Type B pancreatic cell (in vitro differentiated cells): ENCODE data around the gene CES3. TPM values are rescaled to one million over a fixed set of nuclear protein-coding genes. Genes with fewer than 3 reads are reported as not detected.

Source experiments
- DNase-seq: peaks from one replicate; pipeline ENCODE4 v3.0.0; 2021; ENCODE audit warnings: mixed read lengths; ENCODE audit not compliant: unreplicated experiment; ENCODE audit errors: extremely low spot score
- H3K27ac Mint-ChIP-seq: 2 replicates; pipeline ENCODE4 v1.8.0; 2021; ENCODE audit warnings: mild to moderate bottlenecking, mixed read lengths
- H3K27me3 Mint-ChIP-seq: 2 replicates; pipeline ENCODE4 v1.8.0; 2021; ENCODE audit warnings: mixed read lengths
- H3K36me3 Mint-ChIP-seq: 2 replicates; pipeline ENCODE4 v1.8.0; 2021; ENCODE audit warnings: mixed read lengths
- H3K4me1 Mint-ChIP-seq: one replicate; pipeline ENCODE4 v1.8.0; 2021; ENCODE audit warnings: mixed read lengths; ENCODE audit not compliant: unreplicated experiment
- H3K4me3 Mint-ChIP-seq: 2 replicates; pipeline ENCODE4 v1.8.0; 2021; ENCODE audit warnings: mild to moderate bottlenecking, mixed read lengths
- H3K9me3 Mint-ChIP-seq: 2 replicates; pipeline ENCODE4 v1.8.0; 2021; ENCODE audit warnings: mixed read lengths
- total RNA-seq: library from RNA; stranded (reverse); gene quantifications from 2 replicates; pipeline ENCODE4 v1.2.1, GENCODE V29; 2021; ENCODE audit warnings: low replicate concordance
- TF ChIP-seq, protein P1 (sequence below): fragments of 200-600 bp; sonication (generic); conservative IDR thresholded peaks from 2 replicates; pipeline ENCODE4 v1.5.0; 2021; ENCODE audit warnings: antibody characterized with exemption, mild to moderate bottlenecking

CES3 gene
- total RNA-seq, 1 donor from 2014 or later, result 1.1 TPM

DNA sequence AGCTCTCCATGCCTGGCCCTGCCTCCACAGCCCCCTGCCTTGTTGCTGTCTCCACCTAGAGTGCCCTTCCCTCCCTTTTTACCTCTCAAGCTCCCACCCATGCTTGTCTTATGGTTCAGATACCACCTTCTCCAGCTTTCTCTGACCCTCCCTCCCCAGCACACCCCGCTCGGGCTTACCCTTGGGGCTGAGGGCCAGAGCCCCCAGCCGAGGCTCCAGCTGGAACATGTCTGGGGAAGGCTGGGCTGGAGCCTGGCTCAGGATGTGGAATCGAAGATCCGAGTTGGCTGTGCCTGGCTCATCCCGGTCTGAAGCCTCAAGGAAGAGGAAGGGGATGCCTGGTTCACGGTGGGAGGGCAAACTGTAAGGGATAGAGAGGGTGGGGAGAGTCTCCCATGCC lies 46.0 kb upstream of the CES3 start:
- no peaks in the 10 kb centered on the region for H3K9me3 Mint-ChIP-seq
- H3K4me1 Mint-ChIP-seq, result no peaks in the 10 kb centered on the region
- H3K4me3 Mint-ChIP-seq, result no peak overlapping the region
- H3K36me3 Mint-ChIP-seq, result no peaks in the 10 kb centered on the region
- no peak overlapping the region for H3K27ac Mint-ChIP-seq
- TF ChIP-seq, protein P1, sequence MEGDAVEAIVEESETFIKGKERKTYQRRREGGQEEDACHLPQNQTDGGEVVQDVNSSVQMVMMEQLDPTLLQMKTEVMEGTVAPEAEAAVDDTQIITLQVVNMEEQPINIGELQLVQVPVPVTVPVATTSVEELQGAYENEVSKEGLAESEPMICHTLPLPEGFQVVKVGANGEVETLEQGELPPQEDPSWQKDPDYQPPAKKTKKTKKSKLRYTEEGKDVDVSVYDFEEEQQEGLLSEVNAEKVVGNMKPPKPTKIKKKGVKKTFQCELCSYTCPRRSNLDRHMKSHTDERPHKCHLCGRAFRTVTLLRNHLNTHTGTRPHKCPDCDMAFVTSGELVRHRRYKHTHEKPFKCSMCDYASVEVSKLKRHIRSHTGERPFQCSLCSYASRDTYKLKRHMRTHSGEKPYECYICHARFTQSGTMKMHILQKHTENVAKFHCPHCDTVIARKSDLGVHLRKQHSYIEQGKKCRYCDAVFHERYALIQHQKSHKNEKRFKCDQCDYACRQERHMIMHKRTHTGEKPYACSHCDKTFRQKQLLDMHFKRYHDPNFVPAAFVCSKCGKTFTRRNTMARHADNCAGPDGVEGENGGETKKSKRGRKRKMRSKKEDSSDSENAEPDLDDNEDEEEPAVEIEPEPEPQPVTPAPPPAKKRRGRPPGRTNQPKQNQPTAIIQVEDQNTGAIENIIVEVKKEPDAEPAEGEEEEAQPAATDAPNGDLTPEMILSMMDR, result no peak
- peaks cover 33% of the 10 kb centered on the region for H3K27me3 Mint-ChIP-seq
- no peak for DNase-seq

DNA sequence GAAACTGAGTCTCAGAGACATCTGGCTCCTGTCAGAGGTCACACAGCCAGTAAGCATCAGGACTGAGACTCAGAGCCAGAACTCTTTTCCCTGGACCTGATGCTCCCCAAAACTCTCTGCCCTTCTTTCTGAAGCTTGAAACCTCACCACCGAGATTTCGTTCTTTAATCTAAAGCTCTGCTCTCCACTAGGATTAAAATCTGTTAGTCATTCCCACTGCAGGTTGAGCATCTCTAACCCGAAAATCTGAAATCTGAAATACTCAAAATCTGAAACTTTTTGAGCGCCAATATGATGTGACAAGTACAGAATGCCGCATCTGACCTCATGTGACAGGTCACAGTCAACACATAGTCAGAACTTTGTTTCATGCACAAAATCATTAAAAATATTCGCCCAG lies 44.5 kb upstream of the CES3 start:
- Mint-ChIP-seq H3K4me1 (no peaks in the 10 kb centered on the region), H3K27me3 (peaks cover 44% of the 10 kb centered on the region), H3K9me3 (no peaks in the 10 kb centered on the region), H3K4me3 (no peak overlapping the region), H3K36me3 (no peaks in the 10 kb centered on the region), H3K27ac (no peak overlapping the region)
- no peak for DNase-seq
- TF ChIP-seq, protein P1, result no peak

DNA sequence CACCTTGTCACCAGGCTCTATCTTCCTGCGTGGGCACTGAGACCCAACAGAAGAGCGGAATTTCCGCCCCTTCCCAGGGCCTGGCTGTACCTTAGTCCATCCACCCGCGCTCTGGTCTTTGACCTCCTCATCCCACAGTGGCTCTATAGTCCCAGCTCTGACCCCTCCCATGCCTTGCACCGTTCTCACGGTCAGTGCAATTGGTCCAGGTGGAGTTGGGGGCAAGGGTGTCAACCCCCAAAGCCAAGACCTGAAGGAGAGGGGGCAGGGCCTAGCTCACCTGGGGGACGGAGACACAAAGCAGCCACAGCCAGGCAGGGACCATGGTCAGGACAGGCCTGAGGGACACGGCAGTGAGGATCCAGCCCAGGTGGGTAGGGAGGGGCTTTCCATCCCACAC lies 43.3 kb upstream of the CES3 start:
- DNase-seq, result no peak
- Mint-ChIP-seq H3K4me3 (no peak overlapping the region), H3K4me1 (no peaks in the 10 kb centered on the region), H3K36me3 (no peaks in the 10 kb centered on the region), H3K27me3 (peaks cover 45% of the 10 kb centered on the region), H3K27ac (no peak overlapping the region), H3K9me3 (no peaks in the 10 kb centered on the region)
- TF ChIP-seq, protein P1, result no peak

DNA sequence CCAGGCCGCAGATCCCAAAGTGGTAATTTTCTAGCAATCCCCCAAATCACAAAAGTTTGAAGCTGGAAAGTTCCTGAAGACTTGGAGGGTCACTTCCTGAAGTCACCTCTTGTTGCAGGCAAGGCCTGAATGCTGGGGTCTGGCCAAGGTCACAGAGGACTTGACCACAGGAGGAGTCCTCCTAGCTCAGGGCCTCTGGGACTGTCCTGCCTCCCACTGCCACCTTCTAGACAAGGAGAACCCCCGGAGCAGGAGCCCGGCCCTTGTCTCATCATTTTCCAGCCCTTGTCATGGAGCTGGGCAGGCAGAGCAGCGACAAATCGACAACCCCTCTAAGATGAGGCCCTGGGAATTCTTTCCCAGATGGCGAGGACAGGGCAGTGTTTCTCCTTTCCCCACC lies 42.7 kb upstream of the CES3 start:
- Mint-ChIP-seq H3K9me3 (no peaks in the 10 kb centered on the region), H3K27ac (no peak overlapping the region), H3K36me3 (peaks cover 2% of the 10 kb centered on the region), H3K27me3 (peaks cover 51% of the 10 kb centered on the region), H3K4me1 (no peaks in the 10 kb centered on the region), H3K4me3 (no peak overlapping the region)
- no peak for DNase-seq
- TF ChIP-seq, protein P1, result no peak

DNA sequence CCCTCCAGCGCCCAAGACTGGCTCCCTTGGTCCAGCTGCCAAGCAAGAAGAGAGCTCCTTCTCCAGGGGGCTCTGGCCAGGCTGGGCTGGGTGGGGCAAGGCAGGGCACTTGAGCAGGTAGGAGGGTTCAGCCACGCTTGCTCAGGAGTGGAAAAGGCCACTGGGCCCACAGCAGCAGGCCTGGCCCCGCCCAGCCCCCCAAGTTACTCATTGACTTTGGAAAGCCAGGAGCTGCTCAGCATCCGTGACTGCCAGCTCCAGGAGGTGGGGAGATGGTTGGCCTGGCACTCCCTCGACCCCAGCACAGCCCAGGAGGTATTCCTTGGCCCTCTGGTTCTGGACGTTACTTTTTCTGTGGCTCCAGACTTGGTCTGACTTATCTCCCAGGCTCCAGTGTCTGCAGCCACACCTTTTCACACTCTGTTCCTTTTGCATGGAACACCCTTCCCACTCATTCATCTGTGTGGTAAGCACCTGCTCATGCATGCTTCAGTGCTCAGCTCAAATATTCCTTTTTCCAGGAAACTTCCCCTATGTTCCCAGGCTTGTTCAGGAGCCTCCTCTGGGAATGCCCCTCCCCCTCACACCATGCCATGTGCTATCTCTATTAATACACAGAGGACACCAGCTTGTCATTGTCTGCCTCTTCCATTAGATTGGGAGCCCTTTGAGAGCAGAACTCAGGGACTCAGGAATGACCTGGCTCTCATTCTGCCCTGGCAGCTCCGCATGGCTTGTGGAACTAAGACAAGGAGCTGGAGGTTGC lies 42.1 kb upstream of the CES3 start, which contains the start of gene CDH16:
Gene CDH16 (minus strand): TSS at position 83 of the 766 bp plus-strand sequence. CDS start 820 bp downstream, outside the sequence.
- Mint-ChIP-seq H3K27ac (no peak within 1 kb of the TSS), H3K27me3 (peaks cover 58% of the 10 kb centered on the region), H3K4me1 (no peaks in the 10 kb centered on the region), H3K4me3 (no peak within 1 kb of the TSS), H3K36me3 (peaks cover 3% of the 10 kb centered on the region), H3K9me3 (no peaks in the 10 kb centered on the region)
- DNase-seq, result no peak
- TF ChIP-seq, protein P1, result no peak
